SK-N-MC (cell line): ENCODE measurements around the gene IFT80.

Experiments used
- DNase-seq: peaks from one replicate; pipeline ENCODE4 v3.0.0-alpha.2; 2011; ENCODE audit warnings: low read depth, low spot score
- H3K27ac ChIP-seq: fragments of 200-600 bp; sonication (generic); 2 replicates; pipeline ENCODE4 v1.5.1; 2016; ENCODE audit warnings: mixed run types
- H3K36me3 ChIP-seq: fragments of 200-600 bp; sonication (generic); 2 replicates; pipeline ENCODE4 v1.6.1; 2017; ENCODE audit warnings: antibody characterized with exemption, low read length, mixed read lengths; ENCODE audit not compliant: insufficient read depth
- H3K4me3 ChIP-seq: fragments of 200-600 bp; sonication (generic); 2 replicates; pipeline ENCODE4 v1.5.1; 2016
- H3K9ac ChIP-seq: fragments of 200-600 bp; sonication (generic); 2 replicates; pipeline ENCODE4 v1.8.0; 2017; ENCODE audit warnings: mixed run types, mixed read lengths; ENCODE audit not compliant: insufficient read length
- H3K9me3 ChIP-seq: fragments of 200-600 bp; sonication (generic); 2 replicates; pipeline ENCODE4 v1.6.1; 2017; ENCODE audit warnings: low read depth, mild to moderate bottlenecking, antibody characterized with exemption, low read length, moderate library complexity, mixed read lengths
- EZH2 ChIP-seq: fragments of 200-600 bp; sonication (generic); IDR thresholded peaks from one replicate; pipeline ENCODE4 v1.6.1; 2017; ENCODE audit warnings: antibody characterized with exemption
- FOXP2 ChIP-seq: optimal IDR thresholded peaks from 2 replicates; pipeline ENCODE3; 2011; ENCODE audit warnings: mild to moderate bottlenecking, moderate library complexity; ENCODE audit not compliant: insufficient read depth; ENCODE audit errors: extremely low read length, control extremely low read depth
- POLR2AphosphoS5 ChIP-seq: IDR thresholded peaks from 2 replicates; pipeline ENCODE4 v1.6.1; 2012; ENCODE audit warnings: mild to moderate bottlenecking, low read depth, low read length, borderline replicate concordance

IFT80 gene

GRCh38 chr3:160399125-160400029 lies at the start of gene IFT80, which contains the start of gene SMC4:
Gene IFT80 (minus strand): TSS chr3:160399225. CDS start chr3:160384600, 14,625 bp downstream.
Gene SMC4 (plus strand): TSS chr3:160399650. CDS start chr3:160400827, 1,177 bp downstream.
- H3K27ac ChIP-seq, result peak within 1 kb of the TSS; percentile 97
- H3K9me3 ChIP-seq, result no peaks in the 10 kb centered on the region
- TF ChIP-seq EZH2 (no peak), POLR2AphosphoS5 (peak; percentile 89), FOXP2 (peak; percentile 68)
- DNase-seq, result peak; percentile 96
- H3K9ac ChIP-seq, result peak within 1 kb of the TSS; percentile 100
- peaks cover 38% of the 10 kb centered on the region for H3K36me3 ChIP-seq
- H3K4me3 ChIP-seq, result peak within 1 kb of the TSS; percentile 98

- TF ChIP-seq FOXP2, result no peak
- TF ChIP-seq POLR2AphosphoS5, result no peak
- no peak for TF ChIP-seq EZH2
These were observed 48.5 kb upstream of the IFT80 start for GRCh38 chr3:160447544-160447943.

DNA sequence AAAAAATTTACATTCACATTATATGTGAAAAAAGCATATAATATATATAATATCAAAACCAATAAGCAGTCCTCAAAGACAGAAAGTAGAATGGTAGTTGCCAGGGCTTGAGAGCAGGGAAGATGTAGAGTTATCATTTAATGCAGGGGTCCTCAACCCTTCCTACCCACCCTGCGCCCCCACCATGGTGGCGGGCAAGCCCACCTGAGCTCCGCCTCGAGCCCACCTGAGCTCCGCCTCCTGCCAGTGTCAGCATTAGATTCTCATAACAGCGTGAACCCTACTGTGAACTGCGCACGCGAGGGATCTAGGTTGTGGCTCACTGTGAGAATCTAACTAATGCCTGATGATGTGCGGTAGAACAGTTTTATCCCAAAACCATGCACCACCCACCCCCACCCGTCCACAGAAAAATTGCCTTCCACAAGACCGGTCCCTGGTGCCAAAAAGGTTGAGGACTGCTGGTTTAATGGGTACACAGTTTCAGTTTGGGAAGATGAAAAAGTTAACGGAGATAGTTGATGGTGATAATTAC lies 47.6 kb upstream of the IFT80 start:
- no peaks in the 10 kb centered on the region for H3K36me3 ChIP-seq
- H3K9me3 ChIP-seq, result no peaks in the 10 kb centered on the region
- no peak overlapping the region for H3K4me3 ChIP-seq
- TF ChIP-seq EZH2, result no peak
- DNase-seq, result no peak
- H3K9ac ChIP-seq, result no peak overlapping the region
- H3K27ac ChIP-seq, result no peak overlapping the region

More at GRCh38 chr3:160447544-160447943, 48.5 kb upstream of the IFT80 start:
- no peak overlapping the region for H3K4me3 ChIP-seq
- H3K9ac ChIP-seq, result peak overlapping the region; percentile 18
- H3K27ac ChIP-seq, result no peak overlapping the region; the same call in 1 of the 2 replicates
- no peaks in the 10 kb centered on the region for H3K36me3 ChIP-seq
- DNase-seq, result no peak
- no peaks in the 10 kb centered on the region for H3K9me3 ChIP-seq

- H3K27ac ChIP-seq, result no peak overlapping the region
- no peak for DNase-seq
- H3K9ac ChIP-seq, result no peak overlapping the region
- no peaks in the 10 kb centered on the region for H3K36me3 ChIP-seq
- no peak for TF ChIP-seq EZH2
- no peak for TF ChIP-seq POLR2AphosphoS5
- no peak for TF ChIP-seq FOXP2
- H3K9me3 ChIP-seq, result no peaks in the 10 kb centered on the region
- no peak overlapping the region for H3K4me3 ChIP-seq
These were observed 46.8 kb upstream of the IFT80 start for GRCh38 chr3:160445854-160446253.

DNA sequence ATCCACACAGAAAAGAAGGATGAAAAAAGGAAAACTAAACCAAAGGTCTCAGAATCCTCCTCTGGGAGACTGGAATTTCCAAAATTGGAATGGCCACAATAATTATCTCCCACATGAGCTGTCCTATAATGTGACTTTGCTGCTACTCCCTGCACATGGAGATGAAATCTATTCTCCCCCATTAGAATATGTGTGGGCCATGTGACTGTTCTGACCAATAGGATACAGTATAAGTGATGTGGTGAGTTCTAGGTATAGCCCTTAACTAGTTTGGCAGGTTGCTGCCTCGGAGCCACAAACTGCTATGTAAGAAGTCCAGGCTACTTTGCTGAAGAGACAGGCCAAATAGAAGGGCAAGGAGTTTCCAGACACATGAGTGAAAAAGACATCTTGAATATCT lies 45.4 kb upstream of the IFT80 start:
- H3K27ac ChIP-seq, result no peak overlapping the region
- H3K36me3 ChIP-seq, result no peaks in the 10 kb centered on the region; the same call in 1 of the 2 replicates

GRCh38 chr3:160440687-160441086 lies 41.7 kb upstream of the IFT80 start:
- H3K36me3 ChIP-seq, result peaks cover 23% of the 10 kb centered on the region
- DNase-seq, result no peak
- no peaks in the 10 kb centered on the region for H3K9me3 ChIP-seq
- no peak overlapping the region; the same call in 1 of the 2 replicates for H3K4me3 ChIP-seq
- TF ChIP-seq POLR2AphosphoS5 (no peak; the same call in 1 of the 2 replicates), FOXP2 (no peak), EZH2 (no peak)
- H3K9ac ChIP-seq, result no peak overlapping the region
- H3K27ac ChIP-seq, result peak overlapping the region; percentile 79

More for the DNA sequence above, 45.4 kb upstream of the IFT80 start:
- TF ChIP-seq FOXP2, result no peak
- TF ChIP-seq EZH2, result no peak
- TF ChIP-seq POLR2AphosphoS5, result no peak
- H3K9ac ChIP-seq, result no peak overlapping the region
- no peak overlapping the region for H3K4me3 ChIP-seq
- no peaks in the 10 kb centered on the region for H3K9me3 ChIP-seq
- no peak for DNase-seq

- H3K27ac ChIP-seq, result no peak overlapping the region
- H3K9ac ChIP-seq, result no peak overlapping the region
- DNase-seq, result no peak
- no peak for TF ChIP-seq FOXP2
- no peak for TF ChIP-seq EZH2
- peak; percentile 30; the same call in 1 of the 2 replicates for TF ChIP-seq POLR2AphosphoS5
- no peaks in the 10 kb centered on the region for H3K9me3 ChIP-seq
- no peak overlapping the region for H3K4me3 ChIP-seq
- peaks cover 59% of the 10 kb centered on the region for H3K36me3 ChIP-seq
These were observed 38.0 kb upstream of the IFT80 start for GRCh38 chr3:160437083-160437455.

- Histone ChIP-seq H3K4me3 (no peak overlapping the region), H3K27ac (no peak overlapping the region), H3K9ac (no peak overlapping the region), H3K9me3 (no peaks in the 10 kb centered on the region), H3K36me3 (peaks cover 72% of the 10 kb centered on the region)
- DNase-seq, result no peak
- TF ChIP-seq EZH2 (no peak), FOXP2 (no peak), POLR2AphosphoS5 (no peak)
These were observed 36.7 kb upstream of the IFT80 start for GRCh38 chr3:160435747-160436146.

DNA sequence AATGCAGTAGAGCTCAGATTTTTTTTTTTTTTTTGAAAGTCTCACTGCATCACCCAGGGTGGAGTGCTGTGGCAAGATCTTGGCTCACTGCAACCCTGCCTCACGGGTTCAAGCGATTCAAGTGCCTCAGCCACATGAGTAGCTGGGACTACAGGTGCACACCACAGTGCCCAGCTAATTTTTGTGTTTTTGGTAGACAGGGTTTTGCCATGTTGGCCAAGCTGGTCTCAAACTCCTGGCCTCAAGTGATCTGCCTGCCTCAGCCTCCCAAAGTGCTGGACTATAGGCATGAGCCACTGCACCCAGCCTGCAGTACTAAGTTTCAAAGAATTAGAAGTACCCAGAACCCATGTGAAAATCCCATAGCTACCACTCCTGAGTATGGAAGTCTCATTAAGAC lies 36.1 kb upstream of the IFT80 start:
- DNase-seq, result no peak
- Histone ChIP-seq H3K36me3 (peaks cover 79% of the 10 kb centered on the region), H3K27ac (no peak overlapping the region)

More for the DNA sequence above, 36.1 kb upstream of the IFT80 start:
- Histone ChIP-seq H3K4me3 (no peak overlapping the region), H3K9me3 (no peaks in the 10 kb centered on the region), H3K9ac (no peak overlapping the region)
- TF ChIP-seq POLR2AphosphoS5 (no peak), FOXP2 (no peak), EZH2 (no peak)
